WI38 (cell line): ENCODE measurements around the gene METTL4.
A peak's percentile ranks its signal among the peaks of the same experiment; 100 is the strongest.

Source experiments
- H3K4me3 ChIP-seq: 2 replicates; pipeline ENCODE4 v1.5.1; 2011; ENCODE audit warnings: low read depth, mild to moderate bottlenecking, control low read depth, low read length
- CTCF ChIP-seq: IDR thresholded peaks from 2 replicates; pipeline ENCODE4 v1.5.1; 2012; ENCODE audit warnings: low read depth, mild to moderate bottlenecking, control low read depth, low read length

The METTL4 gene

GRCh38 chr18:2571200-2572170 is at the start of gene METTL4, which contains the start of gene NDC80:
METTL4 (minus strand) TSS chr18:2571505; CDS start chr18:2567216, 4,289 bp downstream.
NDC80 (plus strand) TSS chr18:2571557; CDS start chr18:2572986, 1,429 bp downstream.
- no peak for TF ChIP-seq CTCF
- peak within 1 kb of the TSS; percentile 78 for H3K4me3 ChIP-seq

- no peak for TF ChIP-seq CTCF
- no peak overlapping the region for H3K4me3 ChIP-seq
These were observed 46.7 kb upstream of the METTL4 start for GRCh38 chr18:2618009-2618408.

GRCh38 chr18:2617401-2617998 is 46.2 kb upstream of the METTL4 start:
- no peak for TF ChIP-seq CTCF
- H3K4me3 ChIP-seq, result no peak overlapping the region

- no peak for TF ChIP-seq CTCF
These were observed 41.7 kb upstream of the METTL4 start for GRCh38 chr18:2612996-2613395.

GRCh38 chr18:2610549-2610948 is 39.2 kb upstream of the METTL4 start:
- H3K4me3 ChIP-seq, result no peak overlapping the region
- no peak for TF ChIP-seq CTCF

More at GRCh38 chr18:2612996-2613395, 41.7 kb upstream of the METTL4 start:
- no peak overlapping the region for H3K4me3 ChIP-seq

- H3K4me3 ChIP-seq, result no peak overlapping the region
- no peak for TF ChIP-seq CTCF
These were observed 38.3 kb upstream of the METTL4 start for GRCh38 chr18:2609604-2610003.

GRCh38 chr18:2606335-2606734 is 35.0 kb upstream of the METTL4 start:
- H3K4me3 ChIP-seq, result no peak overlapping the region
- no peak for TF ChIP-seq CTCF
